ENCODE results near the gene THEM4.
"Not testable (repeated sequence)": the region's sequence is repeated elsewhere in the genome, so short reads cannot be mapped to it uniquely, and the experiment has no call there.

The THEM4 gene

DNA sequence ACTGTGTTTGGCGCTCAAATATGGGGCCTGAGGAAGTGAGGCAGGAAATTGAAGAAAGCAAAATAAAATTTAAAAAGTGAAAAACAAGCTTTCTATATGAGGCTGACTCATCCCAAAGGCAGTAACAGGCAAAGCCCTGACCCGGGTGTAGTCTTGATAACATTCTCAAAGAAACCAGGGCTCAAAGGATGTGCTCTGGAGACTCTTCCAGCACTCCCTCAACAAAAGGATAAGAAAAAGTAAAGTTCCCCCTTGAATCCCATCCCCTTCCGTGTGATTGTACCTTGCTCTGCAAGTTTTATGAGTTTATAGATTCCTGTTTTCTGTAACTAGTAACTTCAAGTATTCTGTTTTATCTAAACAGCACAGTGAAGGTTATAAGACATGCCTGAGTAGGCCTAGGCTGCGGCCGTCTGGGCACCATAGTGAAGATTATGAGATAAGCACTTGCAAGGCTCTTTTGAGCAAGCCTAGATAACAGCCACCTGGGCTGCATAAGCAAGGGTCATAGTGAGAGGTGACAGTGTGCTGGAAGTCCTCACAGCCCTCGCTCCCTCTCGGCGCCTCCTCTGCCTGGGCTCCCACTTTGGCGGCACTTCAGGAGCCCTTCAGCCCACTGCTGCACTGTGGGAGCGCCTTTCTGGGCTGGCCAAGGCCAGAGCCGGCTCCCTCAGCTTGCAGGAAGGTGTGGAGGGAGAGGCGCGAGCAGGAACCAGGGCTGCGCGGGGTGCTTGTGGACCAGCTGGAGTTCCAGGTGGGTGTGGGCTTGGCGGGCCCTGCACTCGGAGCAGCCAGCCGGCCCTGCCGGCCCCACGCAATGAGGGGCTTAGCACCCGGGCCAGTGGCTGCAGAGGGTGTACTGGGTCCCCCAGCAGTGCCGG, 3.6 kb downstream of the THEM4 start:
- in situ Hi-C loops (cut with HindIII; ENCODE audit: low pct_ligation_motif_present, low pct_unique_long_range_greater_than_20kb, low sequenced_read_pairs), result loop anchor here (25.0 kb wide), 1 partner anchor 107 kb away; no protein-coding TSS in a partner anchor
- DNase-seq, result not testable (repeated sequence)

DNA sequence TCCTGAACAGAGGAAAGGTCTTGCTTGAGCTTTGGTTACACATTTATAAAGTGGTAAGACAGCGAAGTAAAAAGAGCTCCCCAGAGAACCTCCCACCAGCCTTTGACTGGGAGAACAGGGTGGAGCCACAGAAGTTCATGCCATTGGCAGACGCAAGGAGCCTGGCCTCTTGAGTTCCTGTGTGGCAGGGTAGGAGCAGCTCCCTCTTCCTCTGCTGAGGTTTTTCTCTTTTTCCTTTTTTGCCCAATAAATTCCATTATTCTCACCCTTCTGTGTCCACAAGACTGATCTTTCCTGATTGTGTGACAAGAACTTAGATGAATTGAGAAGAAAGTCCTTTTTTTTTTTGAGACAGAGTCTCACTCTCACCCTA, 4.3 kb downstream of the THEM4 start:
- in situ Hi-C loops (cut with HindIII; ENCODE audit: low pct_ligation_motif_present, low pct_unique_long_range_greater_than_20kb, low sequenced_read_pairs), result loop anchor here (25.0 kb wide), 1 partner anchor 107 kb away; no protein-coding TSS in a partner anchor
- no peak for DNase-seq

DNA sequence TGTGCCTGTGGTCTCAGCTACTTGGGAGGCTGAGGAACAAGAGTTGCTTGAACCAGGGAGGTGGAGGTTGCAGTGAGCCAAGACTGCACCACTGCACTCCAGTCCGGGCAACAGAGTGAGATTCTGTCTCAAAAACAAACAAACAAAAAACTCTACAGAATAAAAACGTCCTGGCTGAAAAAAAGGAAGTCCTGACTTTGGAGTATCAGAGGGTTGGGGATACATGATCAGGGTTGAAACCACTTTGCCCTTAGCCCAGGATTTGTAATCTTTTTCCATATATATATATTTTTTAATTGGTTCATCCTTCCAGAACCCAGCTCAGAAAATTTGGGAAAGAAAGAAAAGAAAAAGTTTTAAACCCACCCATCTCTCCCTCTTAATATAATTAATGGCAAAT, 6.5 kb downstream of the THEM4 start:
- in situ Hi-C loops (cut with HindIII; ENCODE audit: low pct_ligation_motif_present, low pct_unique_long_range_greater_than_20kb, low sequenced_read_pairs), result loop anchor here (25.0 kb wide), 1 partner anchor 109 kb away; no protein-coding TSS in a partner anchor
- DNase-seq, result no peak

DNA sequence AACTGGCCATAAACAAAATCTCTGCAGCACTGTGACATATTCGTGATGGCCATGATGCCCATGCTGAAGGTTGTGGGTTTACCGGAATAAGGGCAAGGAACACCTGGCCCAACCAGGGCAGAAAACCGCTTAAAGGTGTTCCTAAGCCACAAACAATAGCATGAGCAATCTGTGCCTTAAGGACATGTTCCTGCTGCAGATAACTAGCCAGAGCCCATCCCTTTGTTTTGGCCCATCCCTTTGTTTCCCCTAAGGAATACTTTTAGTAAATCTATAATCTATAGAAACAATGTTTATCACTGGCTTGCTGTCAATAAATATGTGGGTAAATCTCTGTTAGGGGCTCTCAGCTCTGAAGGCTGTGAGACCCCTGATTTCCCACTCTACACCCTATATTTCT, 8.5 kb downstream of the THEM4 start:
- in situ Hi-C loops (cut with HindIII; ENCODE audit: low pct_ligation_motif_present, low pct_unique_long_range_greater_than_20kb, low sequenced_read_pairs), result loop anchor here (25.0 kb wide), 1 partner anchor 111 kb away; no protein-coding TSS in a partner anchor
- DNase-seq, result not testable (repeated sequence)

DNA sequence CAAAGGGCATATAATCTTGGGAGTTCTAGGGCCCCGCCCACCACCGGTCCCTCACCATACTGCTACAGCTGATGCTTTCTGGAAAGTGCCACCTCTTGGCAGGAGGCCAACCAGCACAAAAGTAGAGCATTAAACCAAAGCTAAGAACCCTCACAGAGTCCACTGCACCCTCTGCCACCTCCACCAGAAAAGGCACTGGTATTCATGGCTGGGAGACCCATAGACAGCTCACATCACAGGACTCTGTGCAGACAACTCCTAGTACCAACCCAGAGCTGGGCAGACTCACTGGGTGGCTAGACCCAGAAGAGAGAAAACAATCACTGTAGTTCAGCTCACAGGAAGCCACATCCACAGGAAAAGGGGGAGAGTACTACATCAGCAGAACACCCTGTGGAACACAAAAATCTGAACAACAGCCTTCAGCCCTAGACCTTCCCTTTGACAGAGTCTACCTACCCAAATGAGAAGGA, 10.8 kb downstream of the THEM4 start:
- in situ Hi-C loops (cut with HindIII; ENCODE audit: low pct_ligation_motif_present, low pct_unique_long_range_greater_than_20kb, low sequenced_read_pairs), result no loop called here
- DNase-seq, result no peak

DNA sequence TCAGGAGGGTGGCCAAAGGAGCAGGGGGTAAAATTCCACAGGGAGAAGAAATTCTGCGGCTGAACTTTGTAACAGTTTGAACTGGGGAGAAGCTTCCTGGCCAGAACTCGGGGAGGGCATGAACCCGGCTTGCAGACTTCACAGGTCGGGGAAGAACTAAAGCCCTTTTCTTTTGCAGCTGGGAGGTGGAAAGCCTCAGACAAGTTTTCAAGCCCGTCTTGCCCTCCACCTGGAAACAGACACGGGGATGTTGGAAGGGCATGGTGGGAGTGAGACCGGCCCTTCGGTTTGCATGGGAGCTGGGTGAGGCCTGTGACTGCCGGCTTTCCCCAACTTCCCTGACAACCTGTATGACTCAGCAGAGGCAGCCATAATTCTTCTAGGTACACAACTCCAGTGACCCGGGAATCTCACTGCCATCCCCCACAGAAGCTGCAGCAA, 11.3 kb downstream of the THEM4 start:
- in situ Hi-C loops (cut with HindIII; ENCODE audit: low pct_ligation_motif_present, low pct_unique_long_range_greater_than_20kb, low sequenced_read_pairs), result no loop called here
- no peak for DNase-seq

DNA sequence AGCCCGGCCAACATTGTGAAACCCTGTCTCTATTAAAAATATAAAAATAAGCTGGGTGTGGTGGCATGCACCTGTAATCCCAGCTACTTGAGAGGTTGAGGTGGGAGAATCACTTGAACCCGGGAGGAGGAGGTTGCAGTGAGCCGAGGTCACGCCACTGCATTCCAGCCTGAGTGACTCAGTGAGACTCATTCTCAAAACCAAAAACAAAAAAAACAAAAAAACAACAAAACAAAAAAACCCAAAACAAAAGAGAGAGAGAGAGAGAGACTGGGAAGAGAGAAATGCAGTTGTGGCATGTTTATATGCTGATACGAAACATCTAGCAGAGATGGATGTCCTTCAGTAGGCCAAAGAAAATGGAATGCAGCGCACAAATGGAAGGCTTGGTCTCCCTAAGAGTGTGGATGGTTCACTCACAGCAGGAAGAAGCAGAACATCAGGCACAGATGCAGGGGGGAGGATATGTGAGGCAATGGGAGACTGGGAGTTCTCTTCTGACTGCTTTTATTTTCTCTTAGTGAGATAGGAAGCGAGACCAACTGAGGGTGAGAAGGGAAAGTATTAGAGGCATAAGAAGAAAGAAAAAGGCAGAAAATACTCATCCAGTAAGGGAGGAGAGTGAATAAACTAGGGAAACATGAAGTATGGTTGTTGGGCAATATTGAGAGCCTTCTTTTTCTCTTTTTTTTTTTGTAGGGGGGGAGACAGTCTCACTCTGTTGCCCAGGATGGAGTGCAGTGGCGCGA, 16.0 kb downstream of the THEM4 start:
- DNase-seq, result no peak
- in situ Hi-C loops (cut with HindIII; ENCODE audit: low pct_ligation_motif_present, low pct_unique_long_range_greater_than_20kb, low sequenced_read_pairs), result no loop called here

DNA sequence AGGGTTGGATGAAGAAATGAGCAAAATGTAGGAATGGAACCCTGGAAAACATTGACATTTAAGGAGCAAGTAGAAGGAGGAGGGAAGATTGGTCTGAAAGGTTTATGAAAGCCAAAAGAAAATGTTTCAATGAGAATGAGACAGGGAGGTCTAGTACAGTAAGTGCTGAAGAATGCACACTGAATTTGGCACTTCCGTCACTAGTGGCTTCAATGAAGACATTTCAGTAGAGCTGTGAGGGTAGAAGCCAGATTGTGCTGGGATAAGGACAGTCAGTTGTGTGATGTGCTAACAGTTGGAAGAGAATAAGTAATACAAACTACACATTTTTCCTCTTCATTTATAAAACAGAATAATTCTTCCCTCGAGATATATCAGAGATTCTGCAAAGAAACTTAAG, 17.1 kb downstream of the THEM4 start:
- in situ Hi-C loops (cut with HindIII; ENCODE audit: low pct_ligation_motif_present, low pct_unique_long_range_greater_than_20kb, low sequenced_read_pairs), result no loop called here
- no peak for DNase-seq

DNA sequence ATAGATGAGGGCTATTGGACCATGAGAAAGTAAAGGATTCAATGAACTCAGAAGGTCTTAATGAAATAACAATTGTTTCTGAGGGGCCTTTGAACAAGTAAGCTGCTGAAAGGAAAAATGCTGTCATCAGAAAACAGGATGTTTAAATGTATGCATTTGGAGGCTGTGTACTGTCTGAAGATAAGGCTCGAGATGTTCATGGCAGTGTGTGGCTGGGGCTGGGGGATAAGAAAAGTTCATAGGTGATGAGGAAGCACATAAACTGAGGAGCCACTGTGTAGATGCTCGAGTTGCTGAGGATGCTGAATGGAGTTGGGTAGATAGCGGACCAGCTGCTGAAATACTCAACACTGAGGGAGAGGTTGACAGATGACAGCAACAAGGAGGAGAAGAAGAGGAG, 17.8 kb downstream of the THEM4 start:
- no peak for DNase-seq
- in situ Hi-C loops (cut with HindIII; ENCODE audit: low pct_ligation_motif_present, low pct_unique_long_range_greater_than_20kb, low sequenced_read_pairs), result no loop called here

DNA sequence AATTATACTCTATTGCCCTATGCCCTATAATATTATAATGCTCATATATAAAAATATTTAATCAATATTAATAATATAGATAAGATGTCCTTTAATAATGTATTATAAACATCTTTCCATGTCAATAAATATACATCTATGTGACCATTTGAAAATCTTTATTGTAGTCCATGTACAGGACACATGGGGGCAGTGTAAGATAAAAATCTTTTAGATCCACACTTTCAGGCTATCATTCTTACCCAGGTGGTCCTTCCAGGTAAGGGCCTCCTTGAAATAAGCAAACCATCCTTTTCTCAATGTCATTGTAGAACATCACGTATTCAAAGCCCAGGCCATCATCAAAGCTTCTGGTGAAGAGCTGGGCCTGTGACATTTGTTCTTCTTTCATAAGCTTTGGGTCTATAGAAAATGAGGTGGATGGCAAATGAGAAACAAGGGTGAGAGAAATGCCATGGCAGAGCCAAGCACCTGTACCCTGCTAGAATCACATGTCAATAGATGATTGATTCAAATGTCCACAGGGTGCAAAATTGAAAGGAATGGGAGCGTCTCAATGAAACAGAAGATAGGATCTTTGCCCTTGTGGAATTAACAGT, 20.2 kb downstream of the THEM4 start:
- peak; percentile 32 for DNase-seq
- in situ Hi-C loops (cut with HindIII; ENCODE audit: low pct_ligation_motif_present, low pct_unique_long_range_greater_than_20kb, low sequenced_read_pairs), result no loop called here

DNA sequence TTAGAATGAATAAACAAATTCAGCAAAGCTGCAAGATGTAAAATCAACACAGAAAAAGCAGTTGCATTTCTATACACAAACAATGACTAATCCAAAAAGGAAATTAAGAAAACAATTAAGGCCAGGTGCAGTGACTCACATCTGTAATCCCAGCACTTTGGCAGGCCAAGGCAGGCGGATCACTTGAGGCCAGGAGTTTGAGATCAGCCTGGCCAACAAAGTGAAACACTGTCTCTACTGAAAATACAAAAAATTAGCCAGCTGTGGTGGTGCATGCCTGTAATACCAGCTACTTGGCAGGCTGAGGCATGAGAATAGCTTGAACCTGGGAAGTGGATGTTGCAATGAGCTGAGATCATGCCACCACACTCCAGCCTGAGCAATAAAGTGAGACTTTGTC, 22.3 kb downstream of the THEM4 start:
- in situ Hi-C loops (cut with HindIII; ENCODE audit: low pct_ligation_motif_present, low pct_unique_long_range_greater_than_20kb, low sequenced_read_pairs), result no loop called here
- DNase-seq, result no peak

DNA sequence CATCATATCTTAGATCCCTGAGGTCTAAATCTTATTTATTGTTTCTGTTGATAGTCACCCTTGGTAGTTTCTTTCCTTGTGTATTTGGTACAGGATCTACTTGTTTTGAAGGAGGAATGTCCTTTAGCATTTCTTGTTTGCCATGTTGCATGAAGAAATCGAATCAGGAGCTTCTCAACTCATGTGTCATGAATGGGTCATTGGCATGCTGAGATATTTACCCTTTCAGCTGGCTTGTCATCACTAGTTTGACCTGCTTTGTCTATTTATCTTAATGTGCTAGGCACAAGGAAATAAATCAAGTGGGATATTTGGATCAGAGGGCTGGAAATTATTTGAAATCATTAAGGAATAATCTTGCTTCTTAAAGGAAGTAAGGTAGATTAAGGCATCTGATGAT, 23.8 kb downstream of the THEM4 start:
- DNase-seq, result no peak
- in situ Hi-C loops (cut with HindIII; ENCODE audit: low pct_ligation_motif_present, low pct_unique_long_range_greater_than_20kb, low sequenced_read_pairs), result no loop called here

DNA sequence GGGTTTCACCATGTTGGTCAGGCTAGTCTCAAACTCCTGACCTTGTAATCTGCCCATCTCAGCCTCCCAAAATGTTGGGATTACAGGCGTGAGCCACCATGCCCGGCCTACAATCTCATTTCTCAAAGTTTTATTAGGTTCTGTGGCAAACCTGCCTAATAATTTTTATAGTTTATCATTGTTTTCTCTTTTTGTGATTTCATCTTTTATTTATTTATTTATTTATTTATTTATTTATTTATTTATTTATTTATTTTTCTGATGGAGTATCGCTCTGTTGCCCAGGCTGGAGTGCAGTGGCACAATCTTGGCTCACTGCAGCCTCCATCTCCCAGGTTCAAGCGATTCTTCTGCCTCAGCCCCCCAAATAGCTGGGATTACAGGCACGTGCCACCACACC, 24.4 kb downstream of the THEM4 start:
- in situ Hi-C loops (cut with HindIII; ENCODE audit: low pct_ligation_motif_present, low pct_unique_long_range_greater_than_20kb, low sequenced_read_pairs); DNase-seq: not testable (repeated sequence)

DNA sequence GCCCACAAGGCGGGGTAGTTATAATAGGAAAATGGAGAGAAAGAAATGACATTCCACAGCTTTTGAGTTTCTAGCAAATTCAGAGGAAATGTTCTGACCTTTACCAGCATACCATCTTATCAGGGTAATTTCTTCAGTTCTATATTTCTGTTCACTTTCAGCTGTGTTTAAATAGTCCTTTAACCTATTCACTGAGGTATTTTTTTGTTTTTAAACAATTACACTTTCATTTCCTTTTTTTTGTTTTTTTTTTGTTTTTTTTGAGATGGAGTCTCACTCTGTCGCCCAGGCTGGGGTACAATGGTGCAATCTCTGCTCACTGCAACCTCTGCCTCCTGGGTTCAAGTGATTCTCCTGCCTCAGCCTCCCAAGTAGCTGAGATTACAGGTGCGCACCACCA, 24.9 kb downstream of the THEM4 start:
- DNase-seq; in situ Hi-C loops (cut with HindIII; ENCODE audit: low pct_ligation_motif_present, low pct_unique_long_range_greater_than_20kb, low sequenced_read_pairs): not testable (repeated sequence)

DNA sequence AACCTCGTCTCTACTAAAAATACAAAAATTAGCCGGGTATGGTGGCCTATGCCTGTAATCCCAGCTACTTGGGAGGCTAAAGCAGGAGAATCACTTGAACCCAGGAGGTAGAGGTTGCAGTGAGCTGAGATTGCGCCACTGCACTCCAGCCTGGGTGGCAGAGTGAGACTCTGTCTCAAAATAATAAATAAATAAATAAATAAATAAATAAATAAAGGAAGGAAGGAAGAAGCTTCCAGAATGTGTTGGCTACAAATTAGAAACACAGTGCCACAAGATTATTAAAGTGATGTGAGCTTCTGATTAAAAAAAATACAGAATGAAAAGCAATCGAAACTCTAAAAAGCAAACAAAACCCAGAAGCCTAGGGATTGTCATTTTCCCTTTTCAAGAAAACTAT, 25.4 kb downstream of the THEM4 start:
- DNase-seq; in situ Hi-C loops (cut with HindIII; ENCODE audit: low pct_ligation_motif_present, low pct_unique_long_range_greater_than_20kb, low sequenced_read_pairs): not testable (repeated sequence)

DNA sequence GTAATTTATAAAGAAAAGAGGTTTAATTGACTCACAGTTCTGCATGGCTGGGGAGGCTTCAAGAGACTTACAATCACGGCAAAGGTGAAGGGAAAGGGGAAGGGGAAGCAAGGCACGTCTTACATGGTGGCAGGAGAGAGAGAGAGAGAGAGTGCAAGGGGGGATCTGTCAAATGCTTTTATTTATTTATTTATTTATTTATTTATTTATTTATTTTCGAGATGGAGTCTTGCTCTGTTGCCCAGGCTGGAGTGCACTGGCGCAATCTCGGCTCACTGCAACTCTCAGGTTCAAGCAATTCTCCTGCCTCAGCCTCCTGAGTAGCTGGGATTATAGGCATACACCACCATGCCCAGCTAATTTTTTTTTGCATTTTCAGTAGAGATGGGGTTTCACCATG, 26.4 kb downstream of the THEM4 start:
- DNase-seq; in situ Hi-C loops (cut with HindIII; ENCODE audit: low pct_ligation_motif_present, low pct_unique_long_range_greater_than_20kb, low sequenced_read_pairs): not testable (repeated sequence)

DNA sequence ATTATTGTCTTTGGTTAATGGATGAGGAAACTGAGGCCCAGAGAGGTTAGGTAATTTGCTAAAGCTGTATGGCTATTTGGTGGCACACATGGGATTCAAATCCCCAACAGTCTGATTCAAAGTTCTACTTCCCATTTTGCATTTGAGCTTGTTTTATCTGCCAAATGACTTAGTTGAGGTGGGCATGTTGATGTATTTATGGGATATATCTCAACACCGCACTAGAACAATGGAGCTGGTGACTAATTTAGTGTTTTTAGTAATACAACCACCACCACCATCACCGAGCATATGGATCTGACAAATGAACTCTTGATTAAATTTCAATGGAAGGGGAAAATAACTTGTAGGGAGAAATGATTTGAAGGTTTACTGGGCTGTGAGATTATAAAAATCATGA, 26.8 kb downstream of the THEM4 start:
- DNase-seq, result no peak
- in situ Hi-C loops (cut with HindIII; ENCODE audit: low pct_ligation_motif_present, low pct_unique_long_range_greater_than_20kb, low sequenced_read_pairs), result no loop called here

DNA sequence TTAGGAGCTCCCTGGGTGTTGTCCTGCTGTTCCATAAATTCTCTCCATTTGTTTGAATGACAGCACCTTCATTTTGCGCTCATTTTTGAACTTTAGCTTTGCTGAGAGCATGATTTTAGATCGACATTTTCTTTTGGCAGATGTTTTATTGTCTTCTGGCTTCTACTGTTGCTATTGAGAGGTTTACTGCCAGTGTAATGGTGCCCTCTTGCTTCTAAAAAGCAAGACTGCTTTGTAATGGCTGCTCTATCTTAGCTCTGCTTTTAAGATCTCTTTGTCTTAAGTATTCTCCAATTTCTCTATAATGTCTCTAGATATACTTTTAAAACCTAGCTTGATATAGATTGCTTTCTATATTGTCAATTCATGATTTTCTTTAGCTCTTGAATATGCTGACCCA, 27.8 kb downstream of the THEM4 start:
- DNase-seq, result no peak
- in situ Hi-C loops (cut with HindIII; ENCODE audit: low pct_ligation_motif_present, low pct_unique_long_range_greater_than_20kb, low sequenced_read_pairs), result no loop called here
